ENCODE results near the gene CCDC9B.

CCDC9B gene

DNA sequence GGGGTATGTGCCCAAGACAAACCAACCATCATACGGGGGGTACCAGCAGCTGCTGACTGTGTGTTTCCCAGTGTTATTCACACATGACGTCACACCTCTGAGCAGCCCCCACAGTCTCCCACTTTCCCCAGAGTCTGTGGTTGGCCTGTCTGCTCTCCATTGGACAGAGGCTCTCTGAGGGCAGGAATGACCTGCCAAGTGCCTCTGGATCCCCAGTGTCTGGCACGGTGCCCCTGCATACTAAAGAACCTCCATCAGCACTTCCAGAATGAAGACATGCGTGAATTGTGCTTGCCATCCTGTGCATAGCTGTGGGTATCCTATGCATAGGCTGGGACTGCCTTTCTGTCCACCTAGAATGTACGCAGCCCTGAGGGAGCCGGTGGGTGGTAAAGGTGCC is 3.5 kb upstream of the CCDC9B start:
- no peak for DNase-seq

DNA sequence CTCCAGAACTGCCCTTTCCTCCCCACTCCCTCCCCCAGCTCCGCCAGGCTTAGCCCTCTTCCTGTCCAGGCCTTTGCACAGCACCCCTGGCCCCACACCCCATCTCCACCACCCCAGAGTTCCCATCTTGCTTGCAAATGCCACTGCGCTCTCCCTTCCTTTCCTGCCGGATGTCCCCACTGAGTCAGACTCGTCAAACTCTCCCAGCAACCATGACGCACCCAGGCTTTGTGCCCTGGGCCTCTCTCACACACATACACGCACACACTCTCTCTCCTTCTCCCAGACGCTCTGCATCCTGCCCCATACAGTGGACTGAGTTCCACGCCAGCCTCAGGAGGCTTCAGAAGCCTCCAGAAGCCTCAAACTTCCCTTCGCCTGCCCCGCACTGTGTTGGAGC is 2.8 kb upstream of the CCDC9B start:
- no peak for DNase-seq

DNA sequence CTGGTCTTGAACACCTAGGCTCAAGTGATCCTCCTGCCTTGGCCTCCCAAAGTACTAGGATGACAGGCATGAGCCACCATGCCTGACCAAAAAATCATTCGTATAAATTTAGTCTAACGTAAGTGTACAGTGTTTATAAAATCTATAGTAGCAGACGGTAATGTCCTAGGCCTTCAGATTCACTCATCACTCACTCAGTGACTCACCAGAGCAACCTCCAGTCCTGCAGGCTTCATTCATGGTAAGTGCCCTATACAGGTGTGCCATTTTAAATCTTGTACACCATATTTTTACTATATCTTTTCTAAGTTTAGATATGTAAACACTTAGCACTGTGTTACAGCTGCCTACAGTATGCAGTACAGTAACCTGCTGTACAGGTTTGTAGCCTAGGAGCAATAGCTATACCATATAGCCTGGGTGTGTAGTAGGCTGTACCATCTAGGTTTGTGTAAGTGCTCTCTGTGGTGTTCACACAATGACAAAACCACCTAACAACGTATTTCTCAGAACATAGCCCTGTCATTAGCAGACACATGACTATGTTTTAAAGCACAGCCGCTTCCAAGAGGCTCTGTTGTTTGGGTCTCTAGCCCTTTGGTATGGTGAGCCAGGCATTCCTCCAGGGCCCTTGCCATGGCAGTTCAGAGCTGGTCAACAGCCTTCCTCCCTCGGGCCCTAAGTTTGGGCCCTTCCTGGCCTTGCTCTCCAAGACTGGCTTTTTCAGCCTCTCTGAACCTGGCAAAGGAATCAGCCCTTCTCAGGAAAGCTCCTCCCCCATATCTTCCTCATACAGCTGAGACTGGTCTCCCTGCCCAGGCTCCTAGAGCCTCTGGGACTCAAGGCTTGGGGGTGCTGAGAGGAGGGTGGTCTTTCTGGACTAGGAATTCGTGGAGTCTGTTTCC is 1.9 kb upstream of the CCDC9B start:
- no peak for DNase-seq

DNA sequence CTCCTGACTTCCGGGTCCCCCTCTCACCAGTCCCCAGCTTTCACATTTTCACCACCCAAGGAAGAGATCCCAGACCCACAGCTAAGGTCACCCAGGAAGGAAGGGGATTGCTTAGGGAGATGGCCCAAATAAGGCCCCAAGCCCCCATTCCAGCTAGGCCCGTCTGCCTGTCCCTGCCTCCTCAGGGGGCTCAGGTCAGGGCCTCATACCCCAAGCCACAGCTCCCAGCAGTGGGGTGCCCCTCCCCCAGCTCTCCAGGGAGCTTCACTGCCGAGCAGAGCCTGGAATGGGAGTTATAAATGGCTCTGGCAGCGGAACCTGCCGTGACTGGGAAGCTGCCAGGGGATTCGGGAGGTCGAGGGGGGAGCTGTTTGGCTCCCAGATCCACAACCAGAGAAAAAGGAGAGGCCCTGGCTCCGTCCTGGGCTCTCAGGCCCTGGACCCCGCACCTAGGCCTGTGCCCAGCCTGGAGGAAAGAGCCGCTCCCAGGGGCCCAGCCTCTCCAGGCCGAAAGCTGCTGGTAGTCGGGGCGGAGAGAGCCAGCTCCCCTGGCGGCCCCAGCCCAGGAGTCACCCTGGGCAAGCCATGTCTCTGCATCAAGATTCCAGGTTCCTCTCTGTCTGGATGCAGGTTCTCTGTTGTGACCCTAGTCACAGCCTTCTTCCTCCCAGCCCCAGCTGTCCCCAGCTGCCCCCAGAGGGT is 550 bp downstream of the CCDC9B start:
- no peak for DNase-seq

DNA sequence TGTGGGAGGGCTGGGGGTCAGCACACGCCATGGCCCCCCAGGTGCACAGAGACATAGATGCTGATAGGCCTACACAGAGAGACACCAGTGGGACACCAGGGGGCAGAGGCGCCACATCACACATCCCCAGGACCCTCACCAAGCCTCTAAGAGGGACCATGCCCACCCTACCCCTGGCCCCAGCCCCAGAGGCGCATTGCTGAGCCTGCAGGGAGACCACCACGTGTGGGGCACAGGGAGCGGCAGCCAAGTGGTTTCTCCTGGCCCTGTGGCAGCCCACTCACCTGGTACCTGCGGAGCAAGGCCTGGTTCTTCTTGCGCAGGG is 1.2 kb downstream of the CCDC9B start:
- DNase-seq = no peak

DNA sequence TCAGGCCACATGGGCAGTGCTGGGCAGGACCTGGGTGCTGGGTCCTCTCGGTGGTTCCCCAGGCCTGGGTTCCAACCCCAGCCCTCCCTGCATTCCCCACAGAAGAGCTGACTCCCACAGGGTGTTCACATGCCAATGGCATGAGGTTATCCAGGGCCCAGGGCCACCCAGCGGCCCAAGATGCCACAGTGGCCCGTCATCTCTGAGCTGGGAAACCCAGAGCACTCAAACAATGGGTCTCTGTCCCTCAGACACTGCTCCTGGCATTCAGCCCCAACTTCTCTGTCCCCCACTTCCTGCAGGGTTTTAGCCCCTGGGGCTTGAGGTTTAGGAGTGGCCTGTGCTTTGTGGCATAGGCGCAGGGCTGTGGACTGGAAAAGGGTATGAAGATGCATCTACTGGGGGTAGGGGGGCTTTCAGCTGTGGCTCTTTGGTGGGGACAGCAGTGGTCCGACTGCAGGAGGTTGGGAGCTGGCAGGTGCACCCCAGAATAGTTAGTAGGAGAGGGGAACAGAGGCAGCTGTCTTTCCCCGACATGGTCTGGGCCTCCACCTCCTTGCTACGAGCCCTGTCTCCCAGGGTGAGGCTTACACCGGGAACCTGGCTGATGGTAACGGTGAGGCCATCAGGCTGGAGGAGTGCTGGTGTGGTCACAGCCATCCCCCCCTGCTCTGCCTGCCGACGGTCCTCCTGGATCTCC is 1.7 kb downstream of the CCDC9B start:
- DNase-seq = no peak

DNA sequence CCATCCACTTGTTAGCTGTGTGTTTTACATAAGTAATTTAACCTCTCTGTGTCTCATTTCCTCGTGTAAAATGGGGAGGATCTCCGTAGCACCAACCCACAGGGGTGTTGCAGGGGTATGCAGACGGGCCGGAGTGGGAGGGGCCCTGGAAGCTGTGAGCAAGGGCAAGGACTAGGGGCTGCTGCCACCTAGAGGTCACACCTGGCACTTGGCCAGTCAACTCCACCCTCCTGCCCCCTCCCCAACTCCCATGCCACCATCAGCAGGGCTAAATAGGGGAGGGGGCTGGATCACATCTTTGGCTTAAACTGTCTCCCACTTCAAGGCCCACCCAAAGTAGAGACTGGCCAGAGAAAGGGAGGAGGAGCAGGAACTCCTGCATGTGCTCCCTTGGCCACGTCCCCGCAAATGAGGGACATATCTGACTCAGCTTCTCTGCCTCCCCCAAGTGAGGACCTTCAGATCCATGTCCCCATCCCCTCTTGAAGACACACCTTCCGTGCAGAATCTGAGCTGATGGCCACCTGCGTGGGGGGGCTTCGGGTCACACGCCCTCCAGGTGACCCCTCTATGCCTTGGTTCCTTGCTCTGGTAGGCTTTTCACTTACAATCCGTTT is 2.6 kb downstream of the CCDC9B start:
- DNase-seq = no peak

DNA sequence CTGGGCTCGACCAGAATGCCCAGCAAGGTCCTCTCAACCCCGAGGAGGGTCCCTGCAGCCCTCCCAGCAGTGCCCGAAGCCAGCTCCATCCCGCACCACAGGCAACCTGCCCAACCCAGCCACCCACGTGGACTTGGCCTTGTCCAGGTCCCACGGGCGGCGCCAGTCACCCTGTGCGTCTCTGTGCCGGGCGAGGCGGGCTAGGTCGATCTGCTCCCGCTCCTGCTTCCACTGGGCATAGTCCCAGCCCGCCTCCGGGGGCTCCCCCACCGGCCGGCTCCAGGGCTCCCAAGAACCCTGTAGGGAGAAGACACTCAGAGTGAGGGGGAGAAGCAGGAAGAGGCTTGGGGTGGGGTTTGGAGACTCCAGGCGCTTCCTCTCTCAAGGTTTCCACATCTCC is 3.1 kb downstream of the CCDC9B start:
- no peak for DNase-seq

DNA sequence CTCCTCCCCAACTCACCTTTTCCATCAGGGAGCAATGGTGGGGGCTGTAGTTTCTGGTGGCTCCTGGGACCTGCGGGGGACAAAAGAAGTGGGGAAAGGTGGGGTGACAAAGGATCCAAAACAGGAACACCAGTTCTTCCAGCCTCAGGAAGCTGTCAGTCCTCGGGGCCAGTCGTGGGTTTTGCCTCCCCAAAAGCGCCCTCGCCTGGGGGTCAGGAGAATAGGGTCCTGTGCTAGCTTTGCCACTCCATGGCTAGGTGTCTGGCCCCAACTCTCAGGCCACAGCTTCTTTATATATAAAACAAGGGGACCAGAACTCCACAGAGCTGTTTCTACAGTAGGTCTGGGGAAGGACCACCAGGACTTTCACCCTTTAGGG is 4.0 kb downstream of the CCDC9B start:
- no peak for DNase-seq

DNA sequence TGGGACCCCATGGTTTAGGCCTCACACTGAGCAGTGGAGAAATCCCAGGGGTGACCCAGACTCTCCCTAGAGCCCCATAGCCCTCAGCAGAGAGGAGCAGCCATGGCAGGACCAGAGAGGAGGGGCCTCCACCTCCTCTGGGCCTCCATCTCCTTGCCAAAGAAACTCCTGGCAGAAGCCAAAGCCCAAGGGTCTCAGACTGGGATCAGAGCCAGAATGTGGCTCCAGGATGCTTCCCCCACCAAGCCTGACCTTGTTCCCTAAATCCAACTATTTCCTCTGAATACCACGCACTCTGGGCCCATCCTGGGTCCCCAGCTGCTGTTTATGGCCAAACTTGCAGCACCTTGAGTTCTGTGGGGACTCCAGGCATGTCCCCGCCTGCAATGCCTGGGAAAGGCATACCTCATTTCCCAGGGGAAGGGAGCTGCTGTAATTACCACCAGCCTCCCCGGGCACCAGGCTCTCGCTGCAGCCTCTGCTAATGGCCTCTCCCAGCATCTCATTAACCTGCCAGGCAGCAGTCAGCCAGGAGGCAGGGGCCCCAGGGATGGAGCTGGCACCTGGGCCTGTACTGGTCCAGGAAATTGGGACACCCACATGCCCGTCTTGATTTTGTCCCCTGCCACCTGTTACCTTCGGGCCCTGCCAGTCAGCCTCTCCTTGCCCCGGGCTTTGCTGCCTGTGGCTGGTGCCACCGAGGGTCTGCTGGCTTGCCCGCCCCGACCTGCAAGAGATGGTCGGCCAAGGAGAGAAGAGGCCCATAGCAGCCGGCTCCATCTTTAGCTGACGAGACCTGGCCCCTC is 4.6 kb downstream of the CCDC9B start:
- DNase-seq = no peak

DNA sequence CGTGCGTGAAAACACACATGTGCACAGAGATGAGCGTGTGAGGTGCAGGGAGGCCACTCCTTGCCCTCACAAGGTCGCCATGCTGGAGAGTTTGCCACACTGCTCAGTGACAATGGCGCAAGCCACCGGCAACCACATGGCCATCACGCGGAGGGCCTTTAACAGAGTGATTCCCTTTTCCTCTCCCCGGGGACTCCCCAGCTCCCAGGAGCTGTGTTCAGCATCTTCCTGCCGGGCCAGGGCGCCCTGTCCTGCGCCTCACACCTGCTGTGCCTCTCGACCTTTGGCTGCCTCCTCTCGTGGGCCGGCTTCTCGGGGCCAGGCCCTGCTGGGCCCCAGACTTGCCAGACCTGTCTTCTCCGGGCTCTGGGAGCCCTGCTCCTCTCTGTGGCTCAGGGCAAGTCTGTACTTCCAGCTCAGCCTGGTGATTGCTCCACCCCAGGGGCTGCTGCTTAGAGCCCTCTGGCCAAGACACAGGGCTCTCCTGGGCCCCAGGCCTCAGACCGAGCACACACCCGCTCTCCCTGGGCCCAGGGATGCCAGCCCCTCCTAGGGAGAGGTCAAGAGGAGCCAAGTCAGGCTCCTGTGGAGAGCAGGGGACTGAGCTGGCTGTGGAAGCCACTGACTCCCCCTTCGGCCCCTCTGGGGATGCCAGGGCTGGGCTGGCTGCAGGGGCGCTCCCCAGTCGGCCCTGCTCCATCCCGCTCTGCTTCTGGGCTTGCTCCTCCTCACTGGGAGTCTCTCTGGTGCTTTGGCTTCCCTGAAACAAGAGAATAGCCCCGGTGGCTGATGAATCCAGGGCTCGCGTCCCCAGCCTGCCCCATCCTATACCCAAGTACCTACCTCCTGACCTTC is 5.6 kb downstream of the CCDC9B start:
- no peak for DNase-seq

DNA sequence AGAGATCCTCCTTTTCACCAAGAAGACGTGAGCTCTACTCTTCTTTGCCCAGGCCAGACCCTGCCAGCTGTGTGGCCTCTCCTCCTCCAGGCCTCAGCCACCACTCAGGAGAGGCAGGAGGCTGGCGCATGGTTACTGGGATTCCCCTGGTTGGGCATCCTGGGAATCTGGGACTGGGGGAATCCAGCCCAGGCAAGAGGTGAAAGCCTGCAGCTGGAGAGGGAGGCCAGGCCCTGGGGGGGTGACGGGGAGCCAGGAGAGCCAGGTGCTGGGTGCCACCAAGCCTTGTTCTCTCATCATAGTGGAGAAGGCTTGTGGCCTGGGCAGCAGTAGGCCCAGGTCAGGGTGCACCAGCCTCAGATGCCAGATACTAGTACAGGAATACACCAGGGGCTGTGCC is 6.2 kb downstream of the CCDC9B start:
- no peak for DNase-seq

DNA sequence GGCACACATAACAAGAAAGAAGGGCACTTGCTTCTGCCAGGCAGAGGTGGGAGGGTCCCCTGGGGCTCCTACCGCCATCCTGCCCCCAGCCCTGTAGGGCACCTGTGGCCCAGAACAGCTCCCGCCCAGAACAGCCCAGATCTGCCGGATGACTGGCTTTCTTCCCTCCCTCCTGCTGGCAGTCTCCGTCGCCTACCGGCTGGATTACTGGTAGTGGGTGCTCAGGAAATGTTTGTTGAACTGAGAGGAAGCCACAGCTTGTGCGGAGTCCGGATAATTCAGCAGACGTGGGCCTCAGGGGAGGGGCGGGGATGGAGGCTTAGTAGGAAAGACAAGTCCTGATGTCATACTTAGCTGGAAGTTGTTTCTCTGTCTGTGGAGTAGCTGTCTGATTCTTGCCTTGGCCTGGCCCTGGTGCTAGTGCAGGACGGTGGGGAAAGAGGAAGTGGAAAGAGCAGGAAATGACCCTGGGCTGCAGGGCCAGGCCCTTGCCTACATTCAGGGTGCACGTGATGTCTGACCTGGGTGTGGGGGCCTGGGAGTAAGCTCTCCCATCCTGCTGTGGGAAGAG is 6.7 kb downstream of the CCDC9B start:
- no peak for DNase-seq

DNA sequence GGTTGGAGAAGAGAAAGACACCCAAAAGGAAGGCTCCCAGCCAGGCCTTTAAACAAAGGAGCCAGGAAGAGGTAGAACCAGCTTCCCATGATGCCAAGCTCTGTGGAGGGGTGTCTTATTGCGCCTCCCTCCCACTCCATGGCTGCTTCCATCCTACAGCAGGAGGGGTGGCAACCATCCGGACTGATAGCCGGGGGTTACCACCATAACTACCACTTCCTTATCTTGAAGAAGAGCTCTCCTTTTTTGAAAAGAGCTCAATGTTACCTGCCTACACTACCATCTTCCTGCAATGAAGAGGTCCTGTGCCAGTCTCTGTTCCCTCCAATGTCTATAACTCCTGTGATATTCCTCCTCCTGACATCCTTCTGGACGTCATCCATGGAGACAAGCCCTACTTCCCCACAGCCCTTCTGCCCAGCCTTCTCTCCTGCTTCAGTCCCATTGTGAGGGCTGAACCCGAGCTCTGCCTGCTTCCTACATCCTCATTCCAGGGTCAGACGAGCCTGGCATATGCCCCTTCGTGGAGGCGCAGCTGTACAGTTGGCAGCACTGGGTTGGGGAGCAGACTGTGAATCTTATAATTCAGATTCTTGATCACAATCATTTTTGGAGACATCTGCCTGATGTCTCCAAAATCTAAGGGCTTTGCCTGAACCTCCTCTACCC is 8.5 kb downstream of the CCDC9B start:
- DNase-seq = no peak

DNA sequence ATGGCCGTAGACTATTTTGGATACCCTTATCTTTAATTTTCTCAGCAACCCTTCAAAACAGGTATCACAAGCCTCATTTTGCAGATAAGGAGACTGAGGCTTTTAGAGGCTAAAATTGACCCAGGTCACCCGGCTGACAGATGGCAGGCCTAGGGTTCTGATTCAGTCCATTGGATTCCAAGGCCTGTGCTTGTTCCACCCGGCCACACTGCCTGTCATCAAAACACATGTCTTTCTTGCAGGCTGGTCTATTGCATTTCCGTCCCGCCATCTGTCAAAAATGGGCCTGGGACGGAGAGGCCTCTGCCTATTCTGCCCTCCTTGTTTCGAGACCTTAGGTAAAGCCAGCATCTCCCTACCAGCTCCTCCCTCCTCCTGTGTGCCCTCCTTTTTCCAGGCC is 9.1 kb downstream of the CCDC9B start:
- no peak for DNase-seq

DNA sequence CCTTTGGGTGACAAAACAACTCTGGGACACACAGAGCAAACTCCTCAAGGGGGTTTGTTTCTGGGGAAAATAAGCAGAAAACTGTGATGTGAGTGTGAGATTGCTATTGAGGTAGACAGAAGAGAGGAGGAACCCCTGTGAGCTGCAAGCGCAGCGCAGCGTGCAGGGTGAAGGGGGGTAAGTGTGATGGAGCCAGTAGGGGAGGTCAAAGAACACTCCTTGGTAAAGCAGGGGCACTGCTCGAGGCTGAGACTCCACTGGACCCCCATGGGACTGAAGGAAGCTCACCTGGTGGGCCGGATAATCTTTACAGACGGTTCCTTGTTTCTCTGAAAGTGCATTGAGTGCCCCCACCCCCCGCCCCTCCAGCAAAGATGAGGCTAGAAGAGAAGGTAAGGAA is 9.7 kb downstream of the CCDC9B start:
- no peak for DNase-seq

DNA sequence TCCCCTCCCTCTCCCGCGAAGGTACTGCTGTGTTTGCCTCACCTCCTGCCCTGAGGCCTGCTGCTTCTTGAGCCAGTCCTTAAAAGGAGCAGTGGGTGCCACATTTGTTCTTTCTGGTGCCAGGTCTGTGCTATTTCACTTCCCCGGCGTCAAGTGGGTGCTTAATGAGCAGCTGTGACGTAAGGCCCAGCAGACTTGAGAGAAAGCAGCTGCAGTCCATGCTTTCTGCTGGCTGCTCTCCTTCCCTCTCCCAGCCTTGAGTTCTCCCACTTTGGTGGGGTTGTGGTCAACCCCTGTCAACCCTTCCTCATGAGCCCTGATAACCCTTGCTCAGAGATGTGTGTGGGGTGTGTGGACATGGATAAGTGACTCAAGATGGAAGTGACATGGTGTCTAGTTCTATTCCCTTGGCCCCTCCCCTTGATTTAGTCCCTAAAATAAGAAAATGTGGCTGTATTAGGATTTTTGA is 10.3 kb downstream of the CCDC9B start:
- DNase-seq = peak; percentile 30

DNA sequence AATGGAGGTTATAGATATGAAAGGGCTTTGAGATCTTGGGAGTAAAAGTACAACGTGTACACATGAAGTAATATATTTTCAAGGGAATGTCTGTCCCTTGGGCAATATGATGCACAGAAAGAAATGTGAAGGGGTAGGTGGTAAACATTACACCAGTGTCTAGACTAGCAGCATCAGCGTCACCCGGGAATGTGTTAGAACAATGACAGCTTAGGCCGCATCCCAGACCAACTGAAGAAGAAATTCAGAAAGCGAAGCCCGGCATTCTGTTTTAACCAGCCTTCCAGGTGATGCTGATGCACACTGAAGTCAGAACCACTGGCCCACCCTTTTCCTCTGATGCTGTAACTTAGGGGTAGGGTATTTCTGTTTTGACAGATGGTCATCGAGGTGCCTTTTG is 10.9 kb downstream of the CCDC9B start:
- no peak for DNase-seq

DNA sequence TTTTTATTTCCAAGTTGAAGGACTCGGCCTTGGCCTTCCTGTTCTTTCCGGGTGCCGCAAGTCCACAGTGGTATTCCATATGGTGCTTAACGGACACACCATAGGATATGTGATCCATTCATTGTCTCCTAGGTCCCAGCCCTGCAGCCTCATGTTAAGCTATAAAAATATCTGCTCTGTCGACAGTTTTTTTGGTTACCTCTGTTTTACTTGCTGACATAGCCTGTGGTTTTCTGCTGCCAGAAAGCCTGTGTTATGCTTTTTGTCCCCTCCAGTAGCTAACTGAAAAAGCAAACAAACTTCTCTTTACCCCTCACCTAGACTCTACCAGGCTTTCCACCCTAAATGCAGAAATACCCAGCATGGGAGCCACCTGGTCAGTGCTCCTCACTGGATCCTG is 12.0 kb downstream of the CCDC9B start:
- DNase-seq = no peak

DNA sequence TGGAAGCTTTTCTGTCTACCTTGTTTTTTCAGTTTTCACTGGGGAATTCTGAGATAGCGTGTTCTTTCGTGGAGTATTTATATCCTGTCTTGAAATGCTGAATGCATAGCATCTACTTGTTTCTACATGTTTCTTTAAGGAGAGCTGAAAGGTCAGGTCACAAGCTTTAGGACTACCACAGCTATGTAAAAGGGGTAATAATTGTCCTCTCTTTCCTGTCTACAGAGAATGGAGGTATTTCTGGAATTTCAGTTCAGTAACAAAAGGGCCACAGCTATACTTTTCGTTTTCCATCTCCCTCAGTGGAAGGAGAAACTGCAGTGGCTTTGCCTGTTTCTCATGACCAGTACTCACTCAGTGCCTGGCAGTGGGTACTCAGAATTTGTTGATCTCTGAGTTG is 12.6 kb downstream of the CCDC9B start:
- no peak for DNase-seq

DNA sequence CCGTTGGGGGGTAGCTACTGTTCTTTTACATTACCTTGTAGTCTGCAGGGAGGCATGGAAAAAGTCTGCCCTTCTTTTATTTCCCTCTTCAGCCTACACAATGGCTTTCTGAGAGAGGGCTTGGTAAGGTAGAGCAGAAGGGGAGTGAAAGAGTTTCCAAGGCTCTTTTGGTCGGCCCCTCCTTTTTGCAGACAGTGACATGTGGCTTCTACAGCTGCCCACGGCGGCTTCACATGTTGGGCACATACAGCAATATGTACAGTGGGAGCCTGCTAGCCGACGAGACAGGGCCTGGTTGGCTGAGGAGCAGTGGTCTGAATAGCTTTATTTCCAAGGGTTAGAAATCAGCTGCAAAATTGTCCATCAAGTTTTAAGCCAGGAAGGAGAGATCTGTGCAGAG is 13.3 kb downstream of the CCDC9B start:
- no peak for DNase-seq

All from NCI-H2029 treated with DMSO at 0.1 percent for 48 hours (cell line).